Stimulated activated CD8-positive, alpha-beta memory T cell treated with anti-CD3 and anti-CD28 coated beads, Interleukin-4, amount 100 ng/mL, for 4 hours (primary cell): Measurements from ENCODE around the gene ZBTB34.
A peak's percentile ranks its signal among the peaks of the same experiment; 100 is the strongest.
"Not testable (repeated sequence)": the region's sequence is repeated elsewhere in the genome, so short reads cannot be mapped to it uniquely, and the experiment has no call there.

Source experiments
- DNase-seq, 2 donors: peaks; one replicate each; pipeline ENCODE4 v3.0.0-alpha.2; 2020; ENCODE audit warnings: low read depth in 2 of 2, low spot score in 1 of 2

The ZBTB34 gene, protein sequence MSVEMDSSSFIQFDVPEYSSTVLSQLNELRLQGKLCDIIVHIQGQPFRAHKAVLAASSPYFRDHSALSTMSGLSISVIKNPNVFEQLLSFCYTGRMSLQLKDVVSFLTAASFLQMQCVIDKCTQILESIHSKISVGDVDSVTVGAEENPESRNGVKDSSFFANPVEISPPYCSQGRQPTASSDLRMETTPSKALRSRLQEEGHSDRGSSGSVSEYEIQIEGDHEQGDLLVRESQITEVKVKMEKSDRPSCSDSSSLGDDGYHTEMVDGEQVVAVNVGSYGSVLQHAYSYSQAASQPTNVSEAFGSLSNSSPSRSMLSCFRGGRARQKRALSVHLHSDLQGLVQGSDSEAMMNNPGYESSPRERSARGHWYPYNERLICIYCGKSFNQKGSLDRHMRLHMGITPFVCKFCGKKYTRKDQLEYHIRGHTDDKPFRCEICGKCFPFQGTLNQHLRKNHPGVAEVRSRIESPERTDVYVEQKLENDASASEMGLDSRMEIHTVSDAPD

DNA sequence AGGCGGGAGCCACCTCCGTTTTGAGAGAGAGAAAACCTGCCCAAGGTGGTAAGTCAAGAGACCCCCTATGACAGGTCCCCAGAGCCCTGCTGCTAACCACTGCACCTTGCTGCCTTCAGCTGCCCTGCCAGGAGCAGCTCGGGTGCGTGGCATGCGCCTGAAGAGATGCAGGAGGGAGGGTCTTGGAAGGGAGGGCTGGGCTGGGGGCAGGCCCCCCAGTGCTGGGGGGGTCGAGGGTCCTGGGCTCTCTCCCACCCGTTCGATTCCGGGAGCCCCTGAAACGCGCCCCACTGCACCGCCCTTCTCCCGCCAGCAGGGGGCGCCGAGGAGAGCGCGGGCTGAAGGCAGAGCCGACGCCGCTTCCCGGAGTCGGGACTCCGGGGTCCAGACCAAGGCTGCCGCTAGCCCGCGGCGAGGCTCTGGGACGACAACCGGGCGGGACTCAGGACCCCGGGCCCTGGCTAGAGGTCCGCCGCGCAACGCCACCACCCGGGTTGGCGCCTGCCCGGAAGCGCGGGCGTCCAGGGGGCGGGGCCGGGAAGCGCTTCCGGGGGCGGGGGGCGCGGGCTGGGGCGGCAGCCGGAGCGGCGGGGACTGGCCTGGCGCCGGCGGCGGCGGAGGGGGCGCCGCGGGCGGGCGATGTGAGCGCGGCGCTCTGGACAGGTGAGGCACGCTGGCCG is at the start of gene ZBTB34:
Gene ZBTB34 (plus strand): TSS at position 563 of the 680 bp plus-strand sequence. CDS start 18,761 bp downstream, outside the sequence.
- peak; percentile 39 to 63 for DNase-seq

DNA sequence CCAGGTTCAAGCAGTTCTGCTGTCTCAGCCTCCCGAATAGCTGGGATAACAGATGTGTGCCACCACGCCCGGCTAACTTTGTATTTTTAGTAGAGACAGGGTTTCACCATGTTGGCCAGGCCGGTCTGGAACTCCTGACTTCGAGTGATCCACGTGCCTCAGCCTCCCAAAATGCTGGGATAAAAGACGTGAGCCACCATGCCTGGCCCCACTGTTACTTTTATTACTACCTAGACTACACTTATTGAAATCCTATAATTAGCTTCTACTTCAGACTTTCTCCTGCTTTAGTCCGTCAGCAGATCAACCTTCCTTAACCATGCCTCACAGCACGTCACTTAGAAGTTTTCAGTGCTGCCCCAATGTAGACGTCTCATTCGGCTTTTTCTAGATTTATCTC is 47.4 kb upstream of the ZBTB34 start:
- DNase-seq, result no peak

DNA sequence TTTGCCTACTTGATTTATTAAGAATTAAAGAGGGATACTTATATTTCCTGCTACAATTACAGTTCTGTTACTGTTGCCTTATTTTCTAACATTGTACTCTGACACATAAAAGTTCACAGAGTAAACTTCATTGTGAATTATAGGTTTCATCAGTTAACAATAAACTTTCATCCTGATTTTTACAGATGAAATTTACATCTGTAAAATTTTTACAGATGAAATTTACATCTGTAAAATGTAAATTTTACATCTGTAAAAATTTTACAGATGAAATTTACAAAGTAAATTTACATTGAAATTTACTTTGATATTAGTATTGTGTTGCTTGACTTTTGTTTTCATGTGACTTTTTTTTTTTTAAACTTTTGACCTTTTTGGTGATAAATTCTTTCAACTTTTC is 46.3 kb upstream of the ZBTB34 start:
- no peak for DNase-seq

- not testable (repeated sequence) for DNase-seq
Measured at GRCh38 chr9:126817615-126818014, 42.8 kb upstream of the ZBTB34 start.

GRCh38 chr9:126818482-126818881 is 42.0 kb upstream of the ZBTB34 start:
- no peak for DNase-seq

- no peak for DNase-seq
Measured at GRCh38 chr9:126819482-126819881, 41.0 kb upstream of the ZBTB34 start.

- DNase-seq, result no peak
Measured at GRCh38 chr9:126822278-126822677, 38.2 kb upstream of the ZBTB34 start.

DNA sequence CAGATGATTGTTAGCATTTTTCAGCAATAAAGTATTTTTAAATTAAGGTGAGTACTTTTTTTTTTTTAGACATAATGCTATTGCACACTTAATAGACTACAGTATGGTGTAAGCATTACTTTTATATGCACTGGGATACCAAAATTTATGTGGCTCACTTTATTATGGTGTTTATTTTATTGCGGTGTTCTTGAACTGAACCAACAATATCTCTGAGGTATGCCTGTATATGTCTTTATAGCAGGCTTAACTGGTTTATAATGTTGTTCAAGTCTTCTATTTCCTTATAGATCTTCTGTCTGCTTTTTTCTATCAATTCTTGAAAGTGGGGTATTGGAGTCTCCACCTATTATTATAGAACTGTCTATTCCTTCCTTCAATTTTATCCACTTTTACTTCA is 37.6 kb upstream of the ZBTB34 start:
- DNase-seq, result no peak

DNA sequence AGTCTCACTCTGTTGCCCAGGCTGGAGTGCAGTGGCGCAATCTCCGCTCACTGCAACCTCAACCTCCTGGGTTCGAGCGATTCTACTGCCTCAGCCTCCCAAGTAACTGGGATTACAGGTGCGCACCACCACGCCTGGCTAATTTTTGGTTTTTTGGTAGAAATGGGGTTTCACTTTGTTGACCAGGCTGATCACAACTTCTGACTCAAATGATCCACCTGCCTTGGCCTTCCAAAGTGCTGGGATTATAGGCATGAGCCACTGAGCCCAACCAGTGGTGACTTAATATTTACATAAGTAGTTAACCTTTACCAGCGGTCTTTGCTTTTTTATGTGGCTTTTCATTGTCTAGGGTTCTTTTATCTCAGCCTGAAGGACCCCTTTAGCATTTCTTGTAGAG is 36.4 kb upstream of the ZBTB34 start:
- not testable (repeated sequence) for DNase-seq

GRCh38 chr9:126827227-126827626 is 33.2 kb upstream of the ZBTB34 start:
- DNase-seq, result no peak

DNA sequence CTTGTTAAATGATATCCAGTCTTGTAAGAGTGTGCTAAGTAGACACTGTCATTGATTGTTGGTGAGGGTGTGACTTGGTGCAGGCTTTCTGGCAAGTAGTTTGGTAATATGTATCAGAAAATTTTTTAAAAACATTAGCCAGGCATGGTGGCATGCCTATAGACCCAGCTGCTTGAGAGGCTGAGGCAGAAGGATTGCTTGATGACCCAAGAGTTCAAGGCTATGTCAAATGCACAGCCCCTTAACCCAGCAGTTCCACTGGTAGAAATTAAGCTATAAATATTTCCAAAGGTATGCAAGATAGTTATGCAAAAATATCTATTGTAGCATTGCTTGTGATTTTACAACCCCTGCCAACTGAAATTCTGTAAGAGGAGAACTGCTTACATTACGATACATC is 31.4 kb upstream of the ZBTB34 start:
- no peak for DNase-seq

GRCh38 chr9:126830827-126831226 is 29.6 kb upstream of the ZBTB34 start:
- no peak for DNase-seq

DNA sequence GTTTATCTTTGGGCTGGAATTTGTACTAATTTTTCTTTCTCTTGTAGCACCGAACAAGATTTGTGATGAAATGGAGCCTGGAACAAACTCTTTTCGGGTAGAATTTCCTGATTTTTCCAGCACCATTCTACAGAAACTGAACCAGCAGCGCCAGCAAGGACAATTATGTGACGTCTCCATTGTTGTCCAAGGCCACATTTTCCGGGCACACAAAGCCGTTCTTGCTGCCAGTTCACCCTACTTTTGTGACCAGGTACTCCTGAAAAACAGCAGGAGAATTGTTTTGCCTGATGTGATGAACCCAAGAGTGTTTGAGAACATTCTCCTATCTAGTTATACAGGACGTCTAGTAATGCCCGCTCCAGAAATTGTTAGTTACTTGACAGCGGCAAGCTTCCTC is 28.0 kb upstream of the ZBTB34 start:
- DNase-seq, result no peak

- no peak for DNase-seq
Measured at GRCh38 chr9:126833020-126833419, 27.4 kb upstream of the ZBTB34 start.

DNA sequence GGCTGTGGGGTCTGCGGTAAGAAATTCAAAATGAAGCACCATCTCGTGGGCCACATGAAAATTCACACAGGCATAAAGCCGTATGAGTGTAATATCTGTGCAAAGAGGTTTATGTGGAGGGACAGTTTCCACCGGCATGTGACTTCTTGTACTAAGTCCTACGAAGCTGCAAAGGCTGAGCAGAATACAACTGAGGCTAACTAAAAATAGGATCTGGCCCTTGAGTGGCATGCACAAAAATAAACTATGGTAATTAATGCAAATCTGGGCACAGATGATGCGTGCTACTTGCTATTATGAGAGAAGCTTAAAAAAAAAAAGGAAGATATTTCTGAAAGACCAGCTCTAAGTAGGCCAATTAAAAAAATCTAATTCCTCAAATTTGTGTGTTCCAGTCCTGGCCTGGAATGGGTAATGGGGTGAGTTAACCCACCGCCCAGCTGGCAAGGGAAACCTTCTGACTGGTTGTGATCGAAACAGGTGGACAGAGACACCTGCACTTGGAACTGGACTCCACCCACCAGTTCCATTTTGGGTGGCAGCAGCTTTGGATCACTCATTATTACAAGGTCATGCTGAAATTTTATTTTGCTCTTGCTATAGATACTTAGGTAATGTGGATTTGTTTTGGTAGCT is 26.6 kb upstream of the ZBTB34 start:
- DNase-seq, result no peak

DNA sequence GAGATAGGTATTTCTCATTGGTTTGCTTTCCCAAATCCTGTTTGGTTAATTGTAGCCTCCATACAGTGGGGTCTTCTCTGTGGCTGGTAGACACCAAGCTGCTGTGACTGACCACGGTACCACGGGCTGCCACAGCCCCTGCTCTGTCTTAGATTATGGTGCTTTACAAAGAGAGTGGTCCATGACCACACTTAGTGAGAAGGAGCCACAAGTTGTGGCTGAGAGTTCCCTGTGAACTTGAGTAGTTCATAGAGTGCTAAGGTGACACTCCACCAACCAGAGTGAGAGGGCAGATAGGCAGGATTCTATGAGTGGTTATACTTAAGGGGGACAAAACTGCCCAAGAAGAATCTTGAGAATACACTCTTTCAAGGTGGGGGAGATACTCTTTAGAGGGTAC is 25.8 kb upstream of the ZBTB34 start:
- no peak for DNase-seq

DNA sequence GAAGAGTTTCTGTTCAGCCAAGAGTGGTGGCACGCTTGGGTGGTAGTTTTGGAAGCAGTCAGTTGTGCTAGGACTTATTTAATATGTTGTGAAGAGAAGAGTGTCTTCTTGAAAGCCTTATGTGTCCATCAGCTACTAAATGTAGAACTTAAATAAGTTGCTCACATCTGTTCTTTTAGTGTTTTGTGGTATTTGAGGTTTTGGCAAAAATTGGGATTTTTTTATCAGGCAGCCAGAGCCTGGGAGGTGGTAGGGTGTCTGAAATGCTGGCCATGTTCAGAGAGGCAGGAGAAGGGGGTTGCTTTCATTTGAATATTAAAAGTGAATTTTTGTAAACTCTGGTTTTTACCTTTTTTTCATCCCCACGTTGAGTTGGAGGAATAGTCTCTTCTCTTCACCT is 24.2 kb upstream of the ZBTB34 start:
- DNase-seq, result no peak

GRCh38 chr9:126838055-126838811 is 22.2 kb upstream of the ZBTB34 start:
- DNase-seq, result no peak

GRCh38 chr9:126838895-126839294 is 21.5 kb upstream of the ZBTB34 start:
- no peak for DNase-seq

DNA sequence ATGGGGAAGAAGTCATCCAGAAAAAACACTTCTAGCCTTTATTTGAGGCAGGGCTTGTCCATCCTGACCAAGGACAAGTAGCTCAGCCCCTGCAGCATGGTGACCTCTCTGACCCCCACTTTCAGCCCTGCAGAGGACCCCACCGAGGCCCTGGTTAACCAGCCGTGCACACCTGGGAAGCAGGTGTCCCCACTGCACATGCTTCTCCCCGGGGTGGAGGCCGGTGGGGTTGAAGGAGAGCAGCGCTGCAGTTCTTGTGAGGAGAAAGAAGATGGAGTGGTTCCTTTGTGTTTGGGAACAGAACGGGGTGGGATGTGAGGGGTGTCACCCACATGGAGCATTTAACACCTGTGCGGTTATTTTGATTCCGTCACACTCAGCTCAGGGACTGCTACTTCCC is 21.1 kb upstream of the ZBTB34 start:
- no peak for DNase-seq

DNA sequence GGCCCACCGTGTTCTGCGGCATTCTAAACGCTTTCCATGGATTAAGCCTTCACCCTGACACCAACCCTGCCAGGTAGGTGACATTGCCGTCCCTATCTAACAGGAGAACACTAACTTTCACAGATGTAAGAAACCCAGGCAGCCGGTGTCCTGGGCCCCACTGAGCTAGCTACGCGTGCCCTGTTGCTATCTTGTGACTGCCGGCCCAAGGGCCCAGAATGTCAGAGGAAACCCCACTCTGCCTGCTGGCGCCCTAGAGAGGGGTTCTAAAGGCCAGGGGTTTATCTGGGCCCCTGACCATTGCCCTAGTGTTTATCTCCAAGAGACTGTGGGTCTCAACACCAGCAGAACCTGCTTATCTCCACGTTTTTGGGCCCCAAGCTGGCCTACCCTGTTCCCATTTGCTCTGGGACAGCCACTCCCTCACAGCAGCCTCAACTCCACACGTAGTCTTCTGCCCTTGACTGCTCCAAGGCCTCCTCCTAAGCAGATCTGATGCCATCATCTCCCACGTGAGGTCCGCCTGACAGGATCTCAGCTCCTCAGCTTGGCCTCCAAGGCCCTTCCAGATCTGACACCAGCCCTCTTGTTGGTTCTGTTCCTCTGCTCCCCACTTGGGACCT is 18.1 kb upstream of the ZBTB34 start:
- DNase-seq, result no peak
